ENCODE measurements around the gene STX11.
A peak's percentile ranks its signal among the peaks of the same experiment; 100 is the strongest.
"Not testable (repeated sequence)": the region's sequence is repeated elsewhere in the genome, so short reads cannot be mapped to it uniquely, and the experiment has no call there.

STX11 gene

DNA sequence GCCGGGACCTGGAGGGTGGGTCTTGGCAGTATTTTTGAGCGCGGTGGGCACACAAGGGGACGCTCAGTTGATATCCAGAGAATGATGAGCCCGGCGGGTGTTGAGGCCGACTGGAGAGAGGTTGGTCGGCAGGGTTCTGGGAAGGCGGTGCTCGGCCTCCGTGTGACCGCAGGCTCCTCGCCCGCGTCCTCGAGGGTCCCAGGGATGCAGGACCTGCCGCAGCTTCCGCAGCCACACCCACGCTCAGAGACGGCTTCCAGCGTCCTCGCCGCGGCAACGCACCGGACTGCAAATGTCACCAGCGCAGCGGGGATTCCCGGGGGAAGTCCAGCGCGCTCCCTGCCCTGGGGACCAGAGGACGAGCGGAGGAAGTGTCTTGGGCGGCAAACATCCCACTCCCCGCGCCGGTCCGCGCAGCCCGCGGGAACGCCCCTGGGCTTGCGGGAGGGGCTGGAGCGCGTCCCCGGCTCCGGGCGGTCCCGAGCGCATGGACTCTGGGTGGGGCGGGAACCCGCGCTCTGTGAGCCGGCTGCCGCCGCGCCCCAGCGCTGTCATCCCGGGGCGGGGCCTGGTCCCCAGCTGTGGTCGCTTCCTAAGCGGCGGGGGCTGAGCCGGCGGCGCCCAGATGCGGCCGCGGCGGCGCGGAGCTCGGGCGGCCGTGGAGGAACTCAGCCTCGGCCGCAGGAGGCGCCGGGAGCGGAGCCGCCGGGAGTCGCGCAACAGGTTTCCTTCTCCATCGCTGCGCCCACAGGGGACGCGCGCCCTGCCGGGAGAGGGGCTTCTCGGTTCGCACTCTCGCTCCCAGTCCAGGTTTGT, at the start of gene STX11:
Gene STX11, plus strand, starts transcription at position 624 of the 816 bp plus-strand sequence. CDS start 36,111 bp downstream, outside the sequence.
- DNase-seq (ENCODE audit: low read depth), result peak; percentile 63

DNA sequence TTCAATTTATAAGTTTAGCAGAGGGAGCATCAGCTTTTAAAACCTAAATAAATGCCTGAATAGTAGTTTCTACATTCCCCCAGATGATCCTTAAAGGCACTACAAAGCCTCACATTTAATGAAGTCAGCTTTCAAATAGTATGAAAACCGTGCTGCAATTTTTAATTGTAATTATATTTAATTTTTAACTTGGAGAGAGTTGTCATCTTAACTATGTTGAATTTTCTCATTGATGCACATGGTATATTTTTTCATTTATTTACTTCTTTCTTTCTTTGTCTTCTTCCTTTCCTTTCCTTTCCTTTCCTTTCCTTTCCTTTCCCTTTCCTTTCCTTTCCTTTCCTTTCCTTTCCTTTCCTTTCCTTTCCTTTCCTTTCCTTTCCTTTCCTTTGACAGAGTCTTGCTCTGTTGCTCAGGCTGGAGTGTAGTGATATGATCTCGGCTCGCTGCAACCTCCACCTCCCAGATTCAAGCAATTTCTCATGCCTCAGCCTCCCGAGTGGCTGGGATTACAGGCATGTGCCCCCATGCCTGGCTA, 47.2 kb upstream of the STX11 start:
- no peak for DNase-seq (ENCODE audit: low read depth)

DNA sequence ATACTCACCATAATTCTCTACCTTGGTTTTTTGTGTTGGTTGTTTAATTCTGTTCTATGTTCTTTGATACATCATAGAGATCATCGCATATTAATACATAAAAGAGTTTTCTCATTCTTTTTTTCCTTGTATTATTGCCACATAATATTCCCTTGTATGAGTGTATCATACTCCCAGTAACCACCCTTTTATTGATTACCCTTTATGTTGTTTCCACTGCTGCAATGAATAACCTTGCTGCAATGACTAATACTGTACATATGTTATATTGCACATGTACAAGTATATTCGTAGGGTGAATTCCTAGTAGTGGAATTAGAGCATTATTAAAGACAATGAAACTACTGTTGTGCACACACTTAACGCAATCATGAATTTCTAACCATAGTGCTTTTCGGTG, 45.8 kb upstream of the STX11 start:
- no peak for DNase-seq (ENCODE audit: low read depth)

GRCh38 chr6:144104898-144105487, 45.3 kb upstream of the STX11 start:
- DNase-seq (ENCODE audit: low read depth), result peak; percentile 36

GRCh38 chr6:144106206-144106605, 44.1 kb upstream of the STX11 start:
- DNase-seq (ENCODE audit: low read depth), result no peak

- no peak for DNase-seq (ENCODE audit: low read depth)
Observed at GRCh38 chr6:144110210-144110609, 40.1 kb upstream of the STX11 start.

- no peak for DNase-seq (ENCODE audit: low read depth)
Observed at GRCh38 chr6:144113366-144113765, 37.0 kb upstream of the STX11 start.

DNA sequence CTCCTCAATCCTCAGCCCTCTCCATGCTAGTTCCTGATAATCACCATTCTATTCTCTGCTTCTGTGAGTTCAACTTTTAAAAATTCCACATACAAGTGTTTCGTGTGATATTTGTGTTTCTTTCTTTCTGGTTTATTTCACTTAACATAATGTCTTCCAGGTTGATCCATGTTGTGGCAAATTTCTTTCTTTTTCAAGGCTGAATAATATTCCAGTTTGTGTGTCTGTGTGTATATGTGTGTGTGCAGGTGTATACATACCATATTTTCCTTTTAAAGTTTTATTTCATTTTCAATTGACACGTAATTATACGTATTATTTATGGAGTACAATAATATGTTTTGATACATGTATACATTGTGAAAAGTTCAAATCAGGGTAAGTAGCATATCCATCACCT, 35.1 kb upstream of the STX11 start:
- DNase-seq (ENCODE audit: low read depth), result no peak

- DNase-seq (ENCODE audit: low read depth), result no peak
Observed at GRCh38 chr6:144119376-144119775, 30.9 kb upstream of the STX11 start.

DNA sequence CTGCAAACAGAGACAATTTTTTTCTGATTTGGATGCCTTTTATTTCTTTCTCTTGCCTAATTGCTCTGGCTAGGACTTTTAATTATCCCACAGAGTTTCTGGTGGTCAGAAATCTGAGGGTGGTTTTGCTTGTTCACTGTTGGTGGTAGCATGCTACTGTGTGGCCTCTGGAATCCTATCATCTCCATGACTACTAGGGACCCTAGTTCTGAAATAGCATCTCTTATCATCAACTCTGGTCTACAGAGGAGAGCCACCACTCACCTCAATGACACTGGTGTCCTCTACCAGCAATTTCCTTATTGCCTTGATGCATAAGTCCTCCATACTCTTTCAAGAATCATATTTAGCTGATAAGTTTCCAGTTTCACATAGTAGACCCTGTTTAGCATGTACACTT, 27.5 kb upstream of the STX11 start:
- DNase-seq (ENCODE audit: low read depth), result no peak

GRCh38 chr6:144123421-144123820, 26.9 kb upstream of the STX11 start:
- DNase-seq (ENCODE audit: low read depth), result no peak

DNA sequence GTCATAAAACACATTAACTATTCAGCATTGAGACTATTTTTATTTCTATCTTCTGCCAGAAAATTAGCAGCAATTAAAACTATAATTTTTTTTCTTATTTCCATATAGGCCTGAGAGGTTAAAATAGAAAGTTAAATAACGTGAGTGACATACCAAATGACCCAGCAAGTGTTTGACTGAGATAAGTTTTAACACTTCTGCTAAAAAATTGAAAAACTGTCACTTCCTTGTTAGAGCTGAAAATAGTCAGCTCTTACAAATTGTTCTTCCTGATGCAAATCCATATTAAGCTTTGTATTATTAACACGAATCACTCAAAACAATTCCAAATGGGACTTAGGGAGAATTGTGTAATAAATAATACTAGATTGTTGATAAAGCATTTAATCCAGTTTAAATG, 26.5 kb upstream of the STX11 start:
- DNase-seq (ENCODE audit: low read depth), result no peak

- no peak for DNase-seq (ENCODE audit: low read depth)
Observed at GRCh38 chr6:144127097-144127496, 23.2 kb upstream of the STX11 start.

GRCh38 chr6:144129469-144129868, 20.8 kb upstream of the STX11 start:
- no peak for DNase-seq (ENCODE audit: low read depth)

DNA sequence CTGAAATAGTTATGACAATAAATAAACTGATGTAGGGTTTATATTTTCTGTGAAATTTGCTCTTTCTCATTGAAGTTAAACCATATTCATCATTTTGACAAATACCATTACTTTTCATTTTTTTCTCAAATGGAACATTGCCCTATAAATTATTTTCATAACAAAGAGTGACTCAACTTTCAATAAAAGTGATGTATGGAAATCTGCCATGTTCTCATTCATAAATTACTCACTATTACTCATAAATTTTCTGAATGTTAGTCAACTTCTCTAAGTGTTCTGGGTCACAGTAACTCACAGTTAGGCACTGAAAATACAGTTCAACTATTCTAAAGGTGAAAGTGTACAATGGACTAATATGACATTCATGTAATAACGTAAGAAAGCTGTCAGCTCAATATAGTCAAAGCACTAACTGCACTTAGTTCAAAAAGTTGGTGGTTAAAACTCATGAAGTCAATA, 19.0 kb upstream of the STX11 start:
- DNase-seq (ENCODE audit: low read depth), result no peak

GRCh38 chr6:144132167-144132690, 18.1 kb upstream of the STX11 start:
- not testable (repeated sequence) for DNase-seq (ENCODE audit: low read depth)

DNA sequence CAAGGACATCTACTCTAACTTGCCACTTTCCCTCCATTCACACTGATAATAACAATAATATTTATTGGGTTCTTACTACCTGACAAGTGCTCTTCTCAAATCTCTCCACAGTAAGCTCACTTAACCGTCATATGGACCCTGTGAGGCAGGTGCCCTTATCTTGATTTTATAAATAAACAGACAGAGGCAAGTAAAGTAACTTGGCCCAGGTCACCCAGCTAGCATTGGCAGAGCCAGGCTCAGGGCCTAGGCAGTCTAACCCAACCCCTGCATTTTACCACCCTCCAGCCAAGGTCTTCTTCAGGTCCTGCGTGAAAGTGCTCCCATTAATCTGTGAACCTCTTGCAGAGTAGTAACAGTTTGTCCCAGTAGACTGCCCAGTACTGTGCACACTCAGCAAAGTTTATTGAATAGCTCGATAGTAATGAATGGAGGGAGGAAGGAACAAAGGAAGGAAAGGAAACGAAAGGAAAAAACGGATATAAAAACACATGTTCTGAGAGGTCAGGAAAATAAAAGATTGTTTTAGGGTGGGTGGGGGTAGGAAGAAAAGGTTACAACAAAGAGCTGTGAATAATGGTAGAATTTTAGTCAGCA, 17.0 kb upstream of the STX11 start:
- no peak for DNase-seq (ENCODE audit: low read depth)

DNA sequence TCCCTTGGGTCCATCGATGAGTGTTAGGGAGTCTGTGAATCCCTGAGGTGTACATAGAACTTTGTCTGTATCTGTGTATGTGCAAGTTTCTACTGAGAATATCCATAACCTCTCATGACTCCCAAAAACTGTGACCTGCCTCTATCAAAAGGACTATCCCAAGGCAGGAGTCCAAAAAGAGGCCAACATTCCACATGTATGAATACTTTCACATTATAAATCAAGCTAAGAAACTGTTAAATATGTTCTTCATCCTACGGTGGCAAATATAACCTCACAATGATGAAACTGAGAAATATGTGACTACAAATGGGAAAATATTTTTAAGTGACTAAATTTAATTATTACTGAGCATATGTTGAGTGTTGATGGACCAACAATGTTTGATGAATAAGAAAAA, 16.1 kb upstream of the STX11 start:
- DNase-seq (ENCODE audit: low read depth), result no peak

DNA sequence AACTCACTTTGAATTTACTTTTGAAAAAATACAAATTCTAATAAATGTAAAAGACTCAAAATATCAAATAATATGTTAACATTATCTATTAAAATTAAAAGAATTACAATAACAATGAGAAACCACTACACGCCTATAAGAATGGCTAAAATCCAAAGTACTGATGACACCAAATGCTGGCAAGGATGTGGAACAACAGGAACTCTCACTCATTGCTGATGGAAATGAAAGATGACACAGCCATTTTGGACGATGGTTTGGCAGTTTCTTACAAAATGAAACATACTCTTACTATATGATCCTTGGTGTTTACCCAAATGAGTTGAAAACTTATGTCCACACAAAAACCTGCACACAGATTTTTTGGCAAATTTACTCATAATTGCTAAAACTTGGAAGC, 15.6 kb upstream of the STX11 start:
- DNase-seq (ENCODE audit: low read depth), result no peak

DNA sequence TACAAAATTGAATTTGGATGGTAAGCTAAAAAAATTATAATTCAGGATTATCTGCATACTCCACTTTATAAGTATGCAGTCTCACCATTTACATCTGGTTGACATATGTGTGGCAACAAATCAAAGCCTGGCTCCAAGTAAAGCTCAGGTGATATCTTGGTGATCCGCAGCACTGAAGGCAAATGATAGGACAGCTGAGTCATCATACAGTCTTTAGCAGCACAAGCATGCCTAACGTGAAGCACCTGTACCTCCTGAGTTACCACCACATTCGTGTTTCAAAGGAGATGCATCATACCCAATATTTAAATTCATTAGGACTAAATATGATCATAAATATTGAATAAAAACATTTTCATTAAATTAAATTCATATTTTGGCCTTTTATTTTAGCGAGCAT, 11.8 kb upstream of the STX11 start:
- DNase-seq (ENCODE audit: low read depth), result no peak

DNA sequence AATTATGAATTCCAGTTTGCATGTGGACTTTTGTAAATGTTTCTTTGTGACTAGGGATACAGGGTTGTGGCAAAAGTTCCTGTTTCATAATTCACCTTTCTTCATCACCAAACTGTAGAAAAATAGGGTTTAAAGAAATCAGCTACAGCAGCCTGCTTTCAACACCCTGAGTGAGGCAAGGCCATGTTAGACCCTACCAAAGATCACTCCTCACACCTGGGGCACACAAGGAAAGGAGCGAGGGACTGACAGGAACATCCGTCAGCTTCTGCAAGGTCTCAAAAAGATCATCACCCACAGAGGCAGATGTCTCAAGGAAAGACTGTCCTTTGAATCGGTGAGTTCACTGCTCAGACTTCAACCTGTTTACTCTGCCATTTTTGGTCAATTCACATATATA, 10.5 kb upstream of the STX11 start:
- DNase-seq (ENCODE audit: low read depth), result no peak

DNA sequence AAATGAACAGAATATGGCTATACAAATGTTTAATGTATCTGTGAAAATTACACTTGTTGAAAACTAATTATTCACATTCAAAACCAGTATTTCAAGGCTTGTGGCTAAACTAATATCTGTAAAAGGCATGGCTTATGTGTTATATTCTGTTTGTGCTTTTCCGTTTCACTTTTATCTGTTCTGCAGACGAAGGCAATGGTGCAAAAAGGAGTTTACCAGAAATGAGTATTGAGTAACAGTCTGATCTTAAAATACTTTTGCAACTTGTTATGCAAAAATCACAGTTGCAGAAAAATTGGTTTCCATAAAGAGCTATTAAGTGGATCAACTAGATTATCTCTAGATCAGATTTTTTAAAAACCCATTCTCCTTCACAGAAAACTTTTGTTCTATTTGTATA, 9.4 kb upstream of the STX11 start:
- no peak for DNase-seq (ENCODE audit: low read depth)

DNA sequence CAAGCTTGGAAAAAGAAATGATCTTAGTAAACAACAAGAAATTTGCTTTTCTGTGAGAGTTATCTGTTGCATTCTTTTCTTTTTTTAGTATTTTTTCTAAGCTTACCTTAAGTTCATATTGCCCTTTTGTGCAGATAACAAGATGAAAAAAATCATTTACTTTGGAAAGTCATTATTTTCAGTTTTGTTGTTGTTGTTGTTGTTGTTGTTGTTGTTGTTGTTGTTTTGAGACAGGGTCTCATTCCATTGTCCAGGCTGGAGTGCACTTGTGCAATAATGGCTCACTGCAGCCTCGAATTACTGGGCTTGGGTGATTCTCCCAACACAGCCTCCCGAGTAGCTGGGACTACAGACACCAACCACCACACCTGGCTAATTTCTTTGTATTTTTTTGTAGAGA, 8.8 kb upstream of the STX11 start:
- DNase-seq (ENCODE audit: low read depth), result no peak
